Esophagus squamous epithelium (tissue), 5 donors: ENCODE measurements around the gene CLPSL2. TPM values are rescaled to one million over a fixed set of nuclear protein-coding genes. Genes with fewer than 3 reads are reported as not detected.

Experiments used
- DNase-seq: peaks from one replicate; lab custom pipeline; 2025; lab: John Stamatoyannopoulos, UW
- H3K27ac ChIP-seq, 4 donors: fragments of 200-600 bp; sonication (generic); one replicate each; pipeline ENCODE4 v1.5.1; 2016 to 2019; ENCODE audit warnings: mild to moderate bottlenecking in 1 of 4
- H3K27me3 ChIP-seq, 4 donors: fragments of 200-600 bp; sonication (generic); 1 replicate in 3 of 4; 2 replicates in 1 of 4; pipeline versions ENCODE4 v1.5.1 to v1.6.0; 2017 to 2021; ENCODE audit warnings: antibody characterized with exemption in 1 of 4
- H3K36me3 ChIP-seq, 3 donors: fragments of 200-600 bp; sonication (generic); one replicate each; pipeline ENCODE4 v1.5.1; 2016 to 2019
- H3K4me1 ChIP-seq, 3 donors: fragments of 200-600 bp; sonication (generic); one replicate each; pipeline ENCODE4 v1.5.1; 2017 to 2019
- H3K4me3 ChIP-seq, 4 donors: fragments of 200-600 bp; sonication (generic); 1 replicate in 3 of 4; 2 replicates in 1 of 4; pipeline ENCODE4 v1.5.1; 2016 to 2019; ENCODE audit warnings: mild to moderate bottlenecking in 2 of 4, moderate library complexity in 1 of 4
- H3K9me3 ChIP-seq, 3 donors: fragments of 200-600 bp; sonication (generic); one replicate each; pipeline ENCODE4 v1.5.1; 2016 to 2019
- CTCF ChIP-seq, 6 experiments: fragments of 450-650 bp in 4 of 6; fragments of 200-600 bp in 2 of 6; sonication (generic) in 2 of 6; IDR thresholded peaks; one replicate each; pipeline ENCODE4 v1.5.1; 2016 to 2019; ENCODE audit warnings: antibody characterized with exemption in 6 of 6, mild to moderate bottlenecking in 4 of 6, moderate library complexity in 4 of 6
- POLR2A ChIP-seq, 4 donors: fragments of 450-650 bp; IDR thresholded peaks; one replicate each; pipeline ENCODE4 v1.6.1; 2017; ENCODE audit warnings: antibody characterized with exemption in 4 of 4, mild to moderate bottlenecking in 4 of 4, moderate library complexity in 3 of 4
- WGBS, 2 donors: methylation state at CpG; one replicate each; pipeline ENCODE4 v1.1.5; 2018; 5-methylcytosine and 5-hydroxymethylcytosine counted together
- intact Hi-C: fragments of 100-400 bp; cut with DNase I; formaldehyde crosslinking; loops from one replicate; pipeline ENCODE4 v1.15.0; 2022
- total RNA-seq, 4 donors: library from RNA; depleted of rRNA; stranded (reverse); fragments of >200 nt; gene quantifications; one replicate each; pipeline ENCODE4 v1.1.0, GENCODE V29; 2016
- donor health status: DM: yes; HTN: yes; CAD: no.

The CLPSL2 gene
- total RNA-seq, 4 donors from 2014 or later = not detected

GRCh38 chr6:35788423-35788982 lies 12.1 kb downstream of the CLPSL2 start:
- H3K4me1 ChIP-seq = peaks cover 0 to 8% (median 0%) of the 10 kb centered on the region in 3 donors
- H3K27ac ChIP-seq = no peak overlapping the region
- no peak for DNase-seq
- TF ChIP-seq POLR2A (IDR thresholded peaks at IDR 0.05) (no peak), CTCF (IDR thresholded peaks at IDR 0.05) (no peak)
- no peaks in the 10 kb centered on the region for H3K9me3 ChIP-seq
- 57 to 64% methylated on average over 4 of the region's 4 CpGs for WGBS, 2 donors
- intact Hi-C loops = no loop called here
- no peak overlapping the region for H3K4me3 ChIP-seq
- H3K36me3 ChIP-seq = no peaks in the 10 kb centered on the region
- peaks cover 0 to 78% (median 8%) of the 10 kb centered on the region in 4 donors for H3K27me3 ChIP-seq

- Histone ChIP-seq H3K4me3 (no peak overlapping the region), H3K9me3 (no peaks in the 10 kb centered on the region), H3K27ac (no peak overlapping the region), H3K4me1 (peaks cover 0 to 8% (median 0%) of the 10 kb centered on the region in 3 donors), H3K36me3 (no peaks in the 10 kb centered on the region), H3K27me3 (peaks cover 0 to 87% (median 8%) of the 10 kb centered on the region in 4 donors)
- no peak for DNase-seq
- no peak for TF ChIP-seq POLR2A (IDR thresholded peaks at IDR 0.05)
- 63 to 77% methylated on average over 5 of the region's 5 CpGs for WGBS, 2 donors
- intact Hi-C loops = no loop called here
Observed at GRCh38 chr6:35790683-35791082, 14.3 kb downstream of the CLPSL2 start.

GRCh38 chr6:35794536-35795452 lies 18.4 kb downstream of the CLPSL2 start:
- TF ChIP-seq POLR2A (IDR thresholded peaks at IDR 0.05) = no peak
- TF ChIP-seq CTCF (IDR thresholded peaks at IDR 0.05) = no peak
- H3K27me3 ChIP-seq = peaks cover 0 to 73% (median 0%) of the 10 kb centered on the region in 4 donors
- no peak overlapping the region for H3K4me3 ChIP-seq
- DNase-seq = no peak
- H3K27ac ChIP-seq = no peak overlapping the region
- no peaks in the 10 kb centered on the region for H3K36me3 ChIP-seq
- 87 to 88% methylated on average over 15 to 17 of the region's 17 CpGs for WGBS, 2 donors
- no peaks in the 10 kb centered on the region for H3K9me3 ChIP-seq
- H3K4me1 ChIP-seq = no peaks in the 10 kb centered on the region
- intact Hi-C loops = no loop called here

- H3K4me3 ChIP-seq = no peak overlapping the region
- 77 to 79% methylated on average over 10 to 11 of the region's 11 CpGs for WGBS, 2 donors
- H3K27ac ChIP-seq = no peak overlapping the region
- peaks cover 0 to 65% (median 0%) of the 10 kb centered on the region in 4 donors for H3K27me3 ChIP-seq
- DNase-seq = no peak
- H3K4me1 ChIP-seq = no peaks in the 10 kb centered on the region
- intact Hi-C loops = no loop called here
- H3K9me3 ChIP-seq = no peaks in the 10 kb centered on the region
- TF ChIP-seq CTCF (IDR thresholded peaks at IDR 0.05) = no peak
- no peak for TF ChIP-seq POLR2A (IDR thresholded peaks at IDR 0.05)
- H3K36me3 ChIP-seq = no peaks in the 10 kb centered on the region
Observed at GRCh38 chr6:35795453-35796071, 19.2 kb downstream of the CLPSL2 start.

- H3K27ac ChIP-seq = no peak overlapping the region
- intact Hi-C loops = no loop called here
- H3K9me3 ChIP-seq = no peaks in the 10 kb centered on the region
- H3K27me3 ChIP-seq = peaks cover 0 to 58% (median 0%) of the 10 kb centered on the region in 4 donors
- no peaks in the 10 kb centered on the region for H3K36me3 ChIP-seq
- DNase-seq = no peak
- H3K4me3 ChIP-seq = no peak overlapping the region
- 74 to 79% methylated on average over 4 of the region's 4 CpGs for WGBS, 2 donors
- H3K4me1 ChIP-seq = no peaks in the 10 kb centered on the region
- TF ChIP-seq CTCF (IDR thresholded peaks at IDR 0.05) (no peak), POLR2A (IDR thresholded peaks at IDR 0.05) (no peak)
Observed at GRCh38 chr6:35796236-35796635, 19.8 kb downstream of the CLPSL2 start.
